ENCODE data around the gene SLC18A2. TPM values are rescaled to one million over a fixed set of nuclear protein-coding genes. Genes with fewer than 3 reads are reported as not detected.
A peak's percentile ranks its signal among the peaks of the same experiment; 100 is the strongest.

Gene SLC18A2
- total and polyA plus RNA-seq, 8 donors = 0.39 to 25.5 (median 1.9) TPM

- no peak overlapping the region for H3K27ac ChIP-seq
- H3K9me3 ChIP-seq = no peaks in the 10 kb centered on the region
- FAIRE-seq = no peak
- no peak for TF ChIP-seq CTCF (IDR thresholded peaks at IDR 0.05)
- H3K27me3 ChIP-seq = no peaks in the 10 kb centered on the region
- no peaks in the 10 kb centered on the region for H3K36me3 ChIP-seq
- no peak overlapping the region for H3K4me3 ChIP-seq
- 54 to 65% methylated on average over 6 of the region's 6 CpGs for WGBS, 2 donors
- no peaks in the 10 kb centered on the region for H3K4me1 ChIP-seq
- intact Hi-C loops (cut with DNase I) = no loop called here
- no peak for DNase-seq
- ATAC-seq = peak in 1 of 4 donors; percentile 18
These were observed 8.7 kb downstream of the SLC18A2 start for GRCh38 chr10:117249493-117250093.

GRCh38 chr10:117250411-117250810 lies 9.5 kb downstream of the SLC18A2 start:
- intact Hi-C loops (cut with DNase I) = no loop called here
- H3K4me1 ChIP-seq = no peaks in the 10 kb centered on the region
- no peaks in the 10 kb centered on the region for H3K27me3 ChIP-seq
- DNase-seq = no peak
- H3K9me3 ChIP-seq = no peaks in the 10 kb centered on the region
- TF ChIP-seq CTCF (IDR thresholded peaks at IDR 0.05) = no peak
- H3K4me3 ChIP-seq = no peak overlapping the region
- 49 to 67% methylated on average over 7 of the region's 7 CpGs for WGBS, 2 donors
- H3K27ac ChIP-seq = no peak overlapping the region
- FAIRE-seq = no peak
- no peak for ATAC-seq
- no peaks in the 10 kb centered on the region for H3K36me3 ChIP-seq

GRCh38 chr10:117253908-117254307 lies 13.0 kb downstream of the SLC18A2 start:
- no peak for TF ChIP-seq CTCF (IDR thresholded peaks at IDR 0.05)
- no peak for FAIRE-seq
- 59 to 68% methylated on average over 9 of the region's 9 CpGs for WGBS, 2 donors

GRCh38 chr10:117254338-117254737 lies 13.4 kb downstream of the SLC18A2 start:
- Histone ChIP-seq H3K27ac (no peak overlapping the region), H3K4me1 (no peaks in the 10 kb centered on the region), H3K36me3 (no peaks in the 10 kb centered on the region), H3K4me3 (no peak overlapping the region), H3K9me3 (no peaks in the 10 kb centered on the region), H3K27me3 (no peaks in the 10 kb centered on the region)
- TF ChIP-seq CTCF (IDR thresholded peaks at IDR 0.05) = no peak
- intact Hi-C loops (cut with DNase I) = no loop called here
- WGBS, 2 donors = 72 to 73% methylated on average over 9 of the region's 9 CpGs
- no peak for ATAC-seq
- no peak for DNase-seq
- FAIRE-seq = no peak

More at GRCh38 chr10:117253908-117254307, 13.0 kb downstream of the SLC18A2 start:
- Histone ChIP-seq H3K36me3 (no peaks in the 10 kb centered on the region), H3K9me3 (no peaks in the 10 kb centered on the region), H3K27me3 (no peaks in the 10 kb centered on the region), H3K27ac (no peak overlapping the region), H3K4me1 (no peaks in the 10 kb centered on the region), H3K4me3 (no peak overlapping the region)
- intact Hi-C loops (cut with DNase I) = no loop called here
- DNase-seq (no peak), ATAC-seq (no peak)

Measured in pancreas (tissue), 10 donors.